PFSK-1 (cell line): ENCODE results near the gene CTNNA3.

Experiments
- FOXP2 ChIP-seq: optimal IDR thresholded peaks from 2 replicates; pipeline ENCODE3; 2011; ENCODE audit warnings: borderline replicate concordance, control low read depth, inconsistent platforms; ENCODE audit not compliant: insufficient read depth; ENCODE audit errors: extremely low read length, extremely low read depth
- TAF1 ChIP-seq: IDR thresholded peaks from 2 replicates; pipeline ENCODE4 v1.6.1; 2012; ENCODE audit warnings: low read length, control low read depth, borderline replicate concordance; ENCODE audit not compliant: insufficient read depth
- TF ChIP-seq, protein P1 (sequence below), 2 experiments: IDR thresholded peaks; 2 replicates each; pipeline versions ENCODE4 v1.6.1 to v1.8.0; 2011 to 2012; ENCODE audit warnings: low read depth in 2 of 2, low read length in 2 of 2, control low read depth in 1 of 2, inconsistent platforms in 1 of 2, mild to moderate bottlenecking in 1 of 2, moderate library complexity in 1 of 2; ENCODE audit not compliant: insufficient read depth in 1 of 2

DNA sequence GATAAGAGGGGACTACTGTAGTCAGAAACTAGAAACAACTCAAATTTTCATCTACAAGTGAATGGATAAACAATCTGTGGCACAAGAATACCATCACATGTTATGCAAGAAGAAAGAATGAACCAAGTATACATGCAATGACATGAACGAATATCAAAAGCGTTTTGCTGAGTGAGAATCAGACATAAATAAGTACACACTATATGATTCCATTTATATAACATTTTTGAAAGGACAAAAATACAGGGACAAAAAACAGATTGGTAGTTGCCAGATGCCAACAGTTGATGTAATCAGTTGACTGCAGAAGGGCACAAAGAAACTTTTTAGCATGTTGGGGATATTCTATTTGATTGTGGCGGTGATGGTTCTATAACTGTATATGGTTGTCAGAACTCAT is 33.6 kb downstream of the CTNNA3 start:
- no peak for TF ChIP-seq FOXP2
- TF ChIP-seq TAF1: no peak
- TF ChIP-seq, protein P1, sequence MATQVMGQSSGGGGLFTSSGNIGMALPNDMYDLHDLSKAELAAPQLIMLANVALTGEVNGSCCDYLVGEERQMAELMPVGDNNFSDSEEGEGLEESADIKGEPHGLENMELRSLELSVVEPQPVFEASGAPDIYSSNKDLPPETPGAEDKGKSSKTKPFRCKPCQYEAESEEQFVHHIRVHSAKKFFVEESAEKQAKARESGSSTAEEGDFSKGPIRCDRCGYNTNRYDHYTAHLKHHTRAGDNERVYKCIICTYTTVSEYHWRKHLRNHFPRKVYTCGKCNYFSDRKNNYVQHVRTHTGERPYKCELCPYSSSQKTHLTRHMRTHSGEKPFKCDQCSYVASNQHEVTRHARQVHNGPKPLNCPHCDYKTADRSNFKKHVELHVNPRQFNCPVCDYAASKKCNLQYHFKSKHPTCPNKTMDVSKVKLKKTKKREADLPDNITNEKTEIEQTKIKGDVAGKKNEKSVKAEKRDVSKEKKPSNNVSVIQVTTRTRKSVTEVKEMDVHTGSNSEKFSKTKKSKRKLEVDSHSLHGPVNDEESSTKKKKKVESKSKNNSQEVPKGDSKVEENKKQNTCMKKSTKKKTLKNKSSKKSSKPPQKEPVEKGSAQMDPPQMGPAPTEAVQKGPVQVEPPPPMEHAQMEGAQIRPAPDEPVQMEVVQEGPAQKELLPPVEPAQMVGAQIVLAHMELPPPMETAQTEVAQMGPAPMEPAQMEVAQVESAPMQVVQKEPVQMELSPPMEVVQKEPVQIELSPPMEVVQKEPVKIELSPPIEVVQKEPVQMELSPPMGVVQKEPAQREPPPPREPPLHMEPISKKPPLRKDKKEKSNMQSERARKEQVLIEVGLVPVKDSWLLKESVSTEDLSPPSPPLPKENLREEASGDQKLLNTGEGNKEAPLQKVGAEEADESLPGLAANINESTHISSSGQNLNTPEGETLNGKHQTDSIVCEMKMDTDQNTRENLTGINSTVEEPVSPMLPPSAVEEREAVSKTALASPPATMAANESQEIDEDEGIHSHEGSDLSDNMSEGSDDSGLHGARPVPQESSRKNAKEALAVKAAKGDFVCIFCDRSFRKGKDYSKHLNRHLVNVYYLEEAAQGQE (IDR thresholded peaks at IDR 0.05; ENCODE audit: insufficient read depth in 1 of 2, low read depth in 2 of 2, low read length in 2 of 2): no peak
